HG03280 (cell line): Measurements from ENCODE around the gene CLMP.

Source experiments
- ATAC-seq: cut with Tn5 transposase; IDR thresholded peaks from one replicate; pipeline ENCODE4 v1.9.1; 2021; ENCODE audit warnings: mild to moderate bottlenecking, moderate library complexity; ENCODE audit not compliant: unreplicated experiment

The CLMP gene

GRCh38 chr11:123195188-123196059 lies at the start of gene CLMP:
TSS of gene CLMP (minus strand) at chr11:123195248. CDS start at chr11:123194940, 308 bp downstream.
- no peak for ATAC-seq

- ATAC-seq: no peak
Observed at GRCh38 chr11:123241874-123242543, 47.0 kb upstream of the CLMP start.

GRCh38 chr11:123241294-123241693 lies 46.2 kb upstream of the CLMP start:
- ATAC-seq: no peak

GRCh38 chr11:123239191-123240150 lies 44.4 kb upstream of the CLMP start:
- no peak for ATAC-seq

GRCh38 chr11:123238297-123238696 lies 43.2 kb upstream of the CLMP start:
- ATAC-seq: no peak

GRCh38 chr11:123236879-123237278 lies 41.8 kb upstream of the CLMP start:
- ATAC-seq: no peak

GRCh38 chr11:123235656-123236261 lies 40.7 kb upstream of the CLMP start:
- ATAC-seq: no peak

GRCh38 chr11:123235117-123235655 lies 40.1 kb upstream of the CLMP start:
- ATAC-seq: no peak

- ATAC-seq: no peak
Observed at GRCh38 chr11:123233975-123234334, 38.9 kb upstream of the CLMP start.

- peak; percentile 89 for ATAC-seq
Observed at GRCh38 chr11:123233280-123233974, 38.4 kb upstream of the CLMP start.

GRCh38 chr11:123231777-123232176 lies 36.7 kb upstream of the CLMP start:
- ATAC-seq: no peak

- ATAC-seq: no peak
Observed at GRCh38 chr11:123231256-123231655, 36.2 kb upstream of the CLMP start.

- no peak for ATAC-seq
Observed at GRCh38 chr11:123230346-123230745, 35.3 kb upstream of the CLMP start.

GRCh38 chr11:123228496-123229163 lies 33.6 kb upstream of the CLMP start:
- no peak for ATAC-seq

GRCh38 chr11:123227763-123228495 lies 32.9 kb upstream of the CLMP start:
- ATAC-seq: no peak

- ATAC-seq: no peak
Observed at GRCh38 chr11:123221584-123221983, 26.5 kb upstream of the CLMP start.

GRCh38 chr11:123221096-123221561 lies 26.1 kb upstream of the CLMP start:
- ATAC-seq: no peak

GRCh38 chr11:123219066-123219690 lies 24.1 kb upstream of the CLMP start:
- no peak for ATAC-seq
